Prostate gland (tissue), 2 donors: ENCODE results near the gene SV2B.

Experiments used
- CTCF ChIP-seq, 4 experiments: fragments of 200-600 bp in 2 of 4; fragments of 450-650 bp in 2 of 4; sonication (generic) in 2 of 4; IDR thresholded peaks; 1 replicate in 3 of 4; 2 replicates in 1 of 4; pipeline ENCODE4 v1.5.1; 2016 to 2019; ENCODE audit warnings: antibody characterized with exemption in 4 of 4, mild to moderate bottlenecking in 2 of 4, moderate library complexity in 2 of 4
- POLR2A ChIP-seq: fragments of 450-650 bp; IDR thresholded peaks from one replicate; pipeline ENCODE4 v1.6.1; 2016; ENCODE audit warnings: antibody characterized with exemption, mild to moderate bottlenecking
- POLR2AphosphoS5 ChIP-seq: sonication (generic); formaldehyde crosslinking; IDR thresholded peaks from one replicate; pipeline ENCODE4 v1.6.1; 2017; ENCODE audit warnings: antibody characterized with exemption

- no peak for TF ChIP-seq CTCF (IDR thresholded peaks at IDR 0.05)
- no peak for TF ChIP-seq POLR2A
- TF ChIP-seq POLR2AphosphoS5: no peak
Measured at GRCh38 chr15:91331581-91331980, 231.5 kb downstream of the SV2B start.
